Duodenal mucosa (tissue), 2 donors: ENCODE measurements around the gene ISOC2.

Experiments
- H3K27ac ChIP-seq: one replicate; pipeline ENCODE4 v1.7.0; 2013; ENCODE audit warnings: low read depth, low read length
- H3K27me3 ChIP-seq, 2 donors: one replicate each; pipeline ENCODE4 v1.7.0; 2013; ENCODE audit warnings: low read length in 2 of 2, control low read depth in 1 of 2; ENCODE audit not compliant: insufficient read depth in 2 of 2, control insufficient read depth in 1 of 2
- H3K36me3 ChIP-seq, 2 donors: one replicate each; pipeline ENCODE4 v1.7.0; 2013; ENCODE audit warnings: low read length in 2 of 2, control low read depth in 1 of 2; ENCODE audit not compliant: insufficient read depth in 2 of 2, control insufficient read depth in 1 of 2
- H3K4me1 ChIP-seq, 2 donors: one replicate each; pipeline ENCODE4 v1.7.0; 2013; ENCODE audit warnings: low read length in 2 of 2, control low read depth in 1 of 2; ENCODE audit not compliant: insufficient read depth in 2 of 2, control insufficient read depth in 1 of 2
- H3K4me3 ChIP-seq, 2 donors: one replicate each; pipeline ENCODE4 v1.7.0; 2013; ENCODE audit warnings: low read length in 2 of 2, low read depth in 1 of 2
- H3K9ac ChIP-seq, 2 donors: one replicate each; pipeline ENCODE4 v1.7.0; 2013; ENCODE audit warnings: low read length in 2 of 2, low read depth in 1 of 2
- H3K9me3 ChIP-seq, 2 donors: one replicate each; pipeline ENCODE4 v1.7.0; 2013; ENCODE audit warnings: low read length in 2 of 2, control low read depth in 1 of 2; ENCODE audit not compliant: control insufficient read depth in 1 of 2

The ISOC2 gene, protein sequence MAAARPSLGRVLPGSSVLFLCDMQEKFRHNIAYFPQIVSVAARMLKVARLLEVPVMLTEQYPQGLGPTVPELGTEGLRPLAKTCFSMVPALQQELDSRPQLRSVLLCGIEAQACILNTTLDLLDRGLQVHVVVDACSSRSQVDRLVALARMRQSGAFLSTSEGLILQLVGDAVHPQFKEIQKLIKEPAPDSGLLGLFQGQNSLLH

DNA sequence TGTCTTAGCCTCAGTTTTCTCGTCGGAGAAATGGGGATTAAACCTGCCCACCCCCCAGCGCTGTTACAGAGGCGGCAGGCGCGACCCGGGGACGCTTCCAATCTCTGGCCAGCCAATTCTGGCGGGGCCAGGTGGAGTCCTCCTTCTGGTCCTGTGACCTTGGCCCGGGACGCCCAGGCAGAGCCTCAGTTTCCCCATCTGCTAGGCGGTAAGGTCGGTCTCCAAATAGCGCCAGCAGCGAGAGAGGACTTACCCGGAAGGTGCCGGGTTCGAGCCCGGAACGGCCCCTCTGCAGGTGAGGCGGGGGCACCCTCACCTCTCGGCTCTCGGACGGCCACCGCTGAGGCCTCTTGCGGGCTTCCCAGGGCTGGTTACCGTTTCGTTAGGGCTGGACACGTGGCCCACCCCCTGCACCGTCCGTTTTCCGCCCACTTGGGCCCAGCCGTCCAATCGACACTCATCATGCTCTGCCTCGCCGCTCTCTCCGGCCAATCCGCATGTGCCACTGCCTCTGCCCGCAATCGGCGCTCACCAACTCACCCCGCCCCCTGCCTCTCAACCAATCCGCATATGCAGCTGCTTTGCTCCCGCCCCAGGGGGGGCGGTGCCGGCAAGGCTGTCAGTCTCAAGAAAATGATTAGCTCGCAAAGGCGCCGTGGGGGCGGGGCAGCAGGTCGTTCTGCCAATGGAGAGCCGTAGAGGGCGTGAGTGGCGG is at the start of gene ISOC2:
ISOC2 (minus strand) TSS at position 384 of the 715 bp plus-strand sequence. CDS start 5,156 bp downstream, outside the sequence.
- peak within 1 kb of the TSS; percentile 84 to 92 for H3K4me3 ChIP-seq
- H3K36me3 ChIP-seq, result peaks cover 0 to 5% of the 10 kb centered on the region in 2 donors
- H3K4me1 ChIP-seq, result peaks cover 12 to 17% of the 10 kb centered on the region in 2 donors
- peak within 1 kb of the TSS; percentile 75 to 88 for H3K9ac ChIP-seq
- H3K27me3 ChIP-seq, result no peaks in the 10 kb centered on the region
- H3K9me3 ChIP-seq, result no peaks in the 10 kb centered on the region
- peak within 1 kb of the TSS; percentile 85 for H3K27ac ChIP-seq

DNA sequence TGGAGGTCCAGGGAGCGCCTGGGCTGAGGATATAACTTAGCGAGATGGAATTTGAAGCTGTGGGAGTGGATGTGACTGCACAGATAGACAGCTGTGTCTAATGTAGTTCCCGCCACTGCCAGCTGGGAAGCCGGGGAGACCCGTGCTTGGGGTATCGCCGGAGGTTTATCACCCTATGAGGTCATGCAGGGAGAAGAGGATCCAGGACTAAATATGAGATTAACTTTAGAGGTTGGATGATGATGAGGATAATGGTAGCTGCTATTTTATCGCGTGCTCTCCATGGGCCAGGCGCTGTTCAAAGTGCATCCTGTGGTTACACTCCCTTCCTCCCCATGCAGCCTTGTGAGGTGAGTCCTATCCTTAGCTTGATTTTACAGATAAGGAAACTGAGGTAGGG is 46.7 kb upstream of the ISOC2 start:
- no peaks in the 10 kb centered on the region for H3K36me3 ChIP-seq
- no peak overlapping the region for H3K4me3 ChIP-seq
- peaks cover 0 to 14% of the 10 kb centered on the region in 2 donors for H3K27me3 ChIP-seq
- peaks cover 0 to 4% of the 10 kb centered on the region in 2 donors for H3K4me1 ChIP-seq
- H3K9ac ChIP-seq, result no peak overlapping the region
- no peaks in the 10 kb centered on the region for H3K9me3 ChIP-seq
- H3K27ac ChIP-seq, result no peak overlapping the region

DNA sequence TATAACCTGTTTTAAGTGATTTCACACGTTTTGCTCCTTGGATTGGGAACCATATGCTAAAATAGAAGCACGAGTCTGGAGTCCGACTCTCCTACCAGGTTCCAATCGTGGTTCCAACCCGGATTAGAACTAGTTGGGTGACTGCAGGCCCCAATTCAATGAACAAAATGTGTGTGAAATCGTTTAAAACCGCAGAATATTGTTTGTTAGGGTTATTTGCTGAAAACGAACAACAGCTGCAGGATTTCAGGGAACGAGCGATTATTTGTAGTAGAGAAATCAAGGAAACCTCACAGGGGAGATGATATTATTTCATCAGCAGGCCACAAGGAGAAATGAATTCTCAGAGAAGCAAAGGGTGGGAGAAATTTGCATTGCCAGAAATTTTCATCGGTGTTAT is 43.5 kb upstream of the ISOC2 start:
- Histone ChIP-seq H3K9ac (no peak overlapping the region), H3K36me3 (no peaks in the 10 kb centered on the region), H3K4me3 (no peak overlapping the region), H3K27me3 (no peaks in the 10 kb centered on the region), H3K9me3 (no peaks in the 10 kb centered on the region), H3K4me1 (peaks cover 0 to 4% of the 10 kb centered on the region in 2 donors), H3K27ac (no peak overlapping the region)

DNA sequence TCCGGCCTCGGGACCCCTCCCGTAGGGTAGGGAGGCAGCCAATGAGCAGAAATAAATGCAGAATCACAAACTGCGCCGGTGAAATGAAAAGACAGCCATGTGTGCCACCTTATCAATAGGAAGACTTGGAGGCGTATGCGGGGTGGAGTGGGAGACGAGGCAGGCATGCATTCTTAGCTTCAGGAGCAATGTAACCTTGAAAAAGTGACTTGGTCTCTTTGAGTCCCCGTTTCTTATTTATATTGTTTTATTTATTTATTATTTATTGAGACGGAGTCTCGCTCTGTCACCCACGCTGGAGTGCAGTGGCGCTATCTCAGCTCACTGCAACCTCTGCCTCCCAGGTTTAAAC is 42.8 kb upstream of the ISOC2 start:
- H3K4me3 ChIP-seq, result peak overlapping the region; percentile 64 to 74
- no peaks in the 10 kb centered on the region for H3K36me3 ChIP-seq
- H3K27ac ChIP-seq, result no peak overlapping the region
- no peaks in the 10 kb centered on the region for H3K27me3 ChIP-seq
- no peaks in the 10 kb centered on the region for H3K9me3 ChIP-seq
- H3K9ac ChIP-seq, result no peak overlapping the region
- peaks cover 0 to 4% of the 10 kb centered on the region in 2 donors for H3K4me1 ChIP-seq

DNA sequence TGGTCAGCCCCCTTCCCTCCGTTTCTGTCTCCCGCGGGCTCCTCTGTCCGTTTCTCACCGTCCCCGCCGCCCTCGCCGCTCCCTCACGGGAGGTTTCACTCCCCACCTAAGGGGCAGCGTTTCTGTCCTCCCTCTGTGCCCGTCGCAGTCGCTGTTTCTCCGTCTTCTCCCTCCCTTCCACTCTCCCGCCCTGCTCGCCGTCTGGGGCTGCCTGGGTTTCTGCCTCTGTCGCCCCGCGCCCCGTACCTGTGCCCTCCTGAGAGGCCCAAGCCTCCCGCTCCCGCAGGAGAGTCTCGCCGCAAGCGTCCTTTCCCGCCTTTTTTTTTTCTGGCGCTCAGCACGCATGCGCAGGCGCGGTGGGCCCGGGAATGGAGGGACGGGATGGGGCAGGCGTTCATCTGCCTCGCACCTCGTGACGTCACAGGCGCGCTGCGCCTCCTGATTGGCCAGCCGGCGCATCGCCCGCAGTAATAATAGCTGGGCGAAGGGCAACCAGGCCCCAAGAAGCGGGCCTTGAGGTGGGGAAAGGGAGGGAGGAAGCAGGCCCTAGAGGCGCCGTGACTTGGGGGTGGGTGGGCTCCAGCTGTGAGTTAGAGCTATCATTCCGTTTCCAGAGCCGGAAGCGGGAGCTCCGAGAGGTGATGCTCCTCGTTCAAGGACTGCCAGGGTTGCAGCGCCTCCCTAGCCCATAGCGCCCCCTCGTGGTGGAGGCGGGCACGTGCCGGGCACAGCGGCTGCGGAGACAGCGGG is 42.2 kb upstream of the ISOC2 start:
- Histone ChIP-seq H3K4me1 (peaks cover 0 to 4% of the 10 kb centered on the region in 2 donors), H3K4me3 (peak overlapping the region; percentile 64 to 74), H3K36me3 (no peaks in the 10 kb centered on the region), H3K9ac (no peak overlapping the region), H3K27ac (peak overlapping the region; percentile 8), H3K9me3 (no peaks in the 10 kb centered on the region), H3K27me3 (no peaks in the 10 kb centered on the region)

DNA sequence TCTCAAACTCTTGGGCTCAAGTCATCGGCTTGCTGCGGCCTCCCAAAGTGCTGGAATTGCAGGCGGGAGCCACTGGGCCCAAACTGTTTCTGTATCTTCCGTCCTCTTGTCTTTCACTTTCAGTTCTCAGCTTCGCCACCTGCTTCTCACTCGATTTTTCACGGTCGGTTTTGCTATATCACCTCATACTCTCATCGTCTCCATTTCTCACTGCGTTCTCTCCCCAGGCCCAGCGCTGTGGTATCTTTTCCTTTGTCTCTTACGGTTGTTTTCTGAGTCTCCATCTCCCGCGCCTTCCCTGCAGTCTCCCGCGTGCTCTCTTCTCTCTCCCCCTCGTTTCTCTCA is 41.7 kb upstream of the ISOC2 start:
- no peak overlapping the region for H3K27ac ChIP-seq
- H3K9ac ChIP-seq, result no peak overlapping the region
- H3K4me1 ChIP-seq, result peaks cover 0 to 2% of the 10 kb centered on the region in 2 donors
- peak overlapping the region in 1 of 2 donors; percentile 3 for H3K4me3 ChIP-seq
- H3K9me3 ChIP-seq, result no peaks in the 10 kb centered on the region
- H3K27me3 ChIP-seq, result no peaks in the 10 kb centered on the region
- no peaks in the 10 kb centered on the region for H3K36me3 ChIP-seq

DNA sequence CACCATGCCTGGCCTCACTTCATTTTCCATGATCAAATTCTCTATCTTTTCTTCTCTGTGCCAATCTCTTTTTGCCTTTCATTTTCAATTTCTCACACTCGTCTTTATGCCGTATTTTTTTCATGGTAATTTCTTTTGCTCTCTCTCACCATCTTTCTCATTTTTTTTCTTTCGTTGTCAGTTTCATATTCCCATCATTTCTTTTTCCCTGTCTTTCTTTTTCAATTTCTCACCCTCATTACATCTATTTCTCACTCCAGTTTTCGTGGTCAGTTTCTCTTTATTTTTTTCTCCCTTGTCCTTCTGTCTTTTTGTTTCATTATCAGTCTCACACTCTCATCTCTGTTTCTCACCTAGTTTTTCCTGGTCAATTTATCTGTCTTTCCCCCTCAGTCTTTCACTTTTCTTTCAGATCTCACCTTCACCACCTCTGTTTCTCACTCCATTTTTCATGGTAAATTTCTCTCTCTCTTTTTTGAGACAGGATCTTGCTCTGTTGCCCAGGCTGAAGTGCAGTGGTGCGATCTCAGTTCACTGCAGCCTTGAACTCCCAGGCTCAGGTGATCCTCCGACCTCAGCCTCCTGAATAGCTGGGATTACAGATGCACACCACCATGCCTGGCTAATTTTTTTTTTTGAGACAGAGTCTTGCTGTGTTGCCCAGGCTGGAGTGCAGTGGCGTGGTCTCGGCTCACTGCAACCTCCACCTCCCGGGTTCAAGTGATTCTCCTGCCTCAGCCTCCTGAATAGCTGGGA is 40.9 kb upstream of the ISOC2 start:
- Histone ChIP-seq H3K36me3 (no peaks in the 10 kb centered on the region), H3K4me3 (no peak overlapping the region), H3K27me3 (no peaks in the 10 kb centered on the region), H3K4me1 (no peaks in the 10 kb centered on the region), H3K9me3 (no peaks in the 10 kb centered on the region), H3K9ac (no peak overlapping the region), H3K27ac (no peak overlapping the region)

DNA sequence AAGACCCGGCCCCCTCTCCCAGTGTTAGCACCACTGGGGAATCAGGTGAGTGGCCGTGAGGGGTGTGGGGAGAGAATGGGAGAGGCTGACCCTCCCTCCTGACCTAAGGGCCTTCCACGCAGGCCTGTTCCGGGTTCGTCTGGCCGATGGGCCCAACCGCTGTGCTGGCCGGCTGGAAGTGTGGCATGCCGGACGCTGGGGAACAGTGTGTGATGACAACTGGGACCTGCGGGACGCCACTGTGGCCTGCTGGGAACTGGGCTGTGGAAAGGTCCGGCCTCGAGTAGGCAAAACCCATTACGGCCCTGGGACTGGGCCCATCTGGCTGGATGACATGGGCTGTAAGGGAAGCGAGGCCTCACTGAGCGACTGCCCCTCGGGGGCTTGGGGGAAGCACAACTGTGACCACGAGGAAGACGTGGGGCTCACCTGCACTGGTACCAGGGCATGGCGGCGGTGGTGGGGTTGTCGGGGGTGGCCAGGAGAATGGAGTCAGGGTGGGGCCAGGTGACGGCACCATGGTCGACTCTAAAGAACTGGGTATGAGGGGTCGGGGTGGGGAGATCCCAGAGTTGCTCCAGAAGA is 39.0 kb upstream of the ISOC2 start:
- Histone ChIP-seq H3K4me1 (no peaks in the 10 kb centered on the region), H3K27ac (no peak overlapping the region)

DNA sequence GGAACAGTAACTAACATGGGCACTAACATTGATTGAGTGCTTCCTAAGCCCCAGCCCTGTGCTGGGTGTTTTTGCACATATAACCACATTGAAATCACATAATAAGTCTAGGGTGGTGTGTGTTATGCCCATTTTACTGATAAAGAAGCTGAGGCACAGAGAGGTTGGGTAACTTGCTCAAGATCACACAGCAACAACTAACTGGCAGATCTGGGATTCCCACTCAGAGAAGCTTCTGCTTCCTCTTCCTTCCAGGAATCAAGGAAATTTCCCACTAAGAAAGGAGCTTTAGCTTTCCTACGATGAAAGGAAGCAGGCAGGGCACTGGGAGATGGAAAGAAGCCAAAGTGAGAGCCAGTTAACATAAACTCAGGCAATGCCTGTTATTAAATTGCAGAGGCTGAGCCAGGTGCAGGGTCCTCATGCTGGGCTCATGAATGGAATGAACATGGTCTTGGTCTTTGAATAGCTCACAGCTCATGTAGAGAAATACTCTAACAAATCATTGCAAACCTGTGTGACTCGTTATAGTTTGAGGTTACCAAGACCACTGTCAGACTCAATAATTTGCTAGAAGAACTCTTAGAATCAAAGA is 36.9 kb upstream of the ISOC2 start:
- H3K9me3 ChIP-seq, result no peaks in the 10 kb centered on the region
- no peak overlapping the region for H3K27ac ChIP-seq
- H3K4me1 ChIP-seq, result no peaks in the 10 kb centered on the region
- no peak overlapping the region for H3K9ac ChIP-seq
- peaks cover 0 to 8% of the 10 kb centered on the region in 2 donors for H3K27me3 ChIP-seq
- H3K4me3 ChIP-seq, result no peak overlapping the region
- no peaks in the 10 kb centered on the region for H3K36me3 ChIP-seq

More for the DNA sequence above, 39.0 kb upstream of the ISOC2 start:
- Histone ChIP-seq H3K9ac (no peak overlapping the region), H3K36me3 (no peaks in the 10 kb centered on the region), H3K27me3 (no peaks in the 10 kb centered on the region), H3K9me3 (no peaks in the 10 kb centered on the region), H3K4me3 (no peak overlapping the region)
